GM18505 (cell line): Measurements from ENCODE around the gene VPS50.

Experiments
- ATAC-seq: cut with Tn5 transposase; IDR thresholded peaks from one replicate; pipeline ENCODE4 v1.9.1; 2021; ENCODE audit not compliant: unreplicated experiment
- POLR2A ChIP-seq: IDR thresholded peaks from 4 replicates; pipeline ENCODE4 v1.6.1; 2011; ENCODE audit warnings: borderline replicate concordance; ENCODE audit not compliant: insufficient read depth, insufficient read length; ENCODE audit errors: extremely low read depth

The VPS50 gene

DNA sequence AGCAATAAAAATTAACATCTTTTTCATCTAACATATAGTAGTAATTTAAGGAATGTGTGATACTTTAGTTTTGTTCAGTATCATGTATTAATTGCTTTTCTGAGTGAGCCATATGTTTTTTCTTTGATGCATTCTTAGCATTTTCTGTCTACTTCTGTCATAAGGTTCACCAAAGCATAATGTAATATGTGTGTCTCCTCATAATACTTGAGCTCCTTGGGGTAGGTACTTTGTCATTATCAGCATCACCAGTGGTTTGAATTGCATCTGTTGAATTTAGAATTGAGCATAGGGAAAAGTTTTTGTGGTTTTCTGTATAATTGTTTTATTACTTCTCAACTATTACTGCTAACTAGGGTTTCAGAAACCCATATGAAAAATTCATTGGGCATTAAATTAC is 26.5 kb downstream of the VPS50 start:
- TF ChIP-seq POLR2A: no peak
- no peak for ATAC-seq

DNA sequence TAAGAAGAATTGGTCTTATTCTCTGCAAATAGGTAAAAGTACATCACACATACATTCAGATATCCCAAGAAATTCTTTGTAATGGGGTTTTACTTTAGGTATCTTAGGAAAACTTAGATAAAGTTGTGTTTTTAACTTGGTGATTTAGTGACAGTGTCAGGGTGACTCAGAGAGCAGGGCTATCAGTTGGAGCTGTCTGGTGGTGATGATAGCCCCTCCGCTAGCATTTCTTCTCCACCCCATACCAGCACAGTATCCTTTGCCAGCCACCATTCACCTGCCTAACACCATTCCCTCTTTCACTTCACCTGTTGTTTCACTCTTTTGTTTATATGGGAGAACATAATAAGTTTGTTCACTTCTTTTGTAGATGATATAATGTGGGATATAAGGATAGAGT is 30.4 kb downstream of the VPS50 start:
- ATAC-seq: no peak
- no peak for TF ChIP-seq POLR2A

DNA sequence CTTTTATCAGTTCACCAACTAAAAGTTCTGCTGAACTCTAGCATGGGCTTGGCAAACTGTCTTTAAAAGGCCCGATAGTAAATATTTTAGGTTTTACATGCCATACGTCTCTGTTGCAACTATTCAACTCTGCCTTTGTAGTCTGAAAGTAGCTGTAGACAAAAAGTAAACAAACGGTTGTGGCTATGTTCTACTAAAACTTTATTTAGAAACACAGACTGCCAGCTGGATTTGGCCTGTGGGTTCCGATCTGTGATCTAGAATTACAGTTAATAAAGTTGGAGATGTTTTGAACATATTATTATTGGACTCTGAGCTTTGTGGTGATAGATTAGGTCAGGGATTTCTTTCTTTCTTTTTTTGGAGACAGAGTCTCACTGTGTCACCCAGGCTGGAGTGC is 33.1 kb downstream of the VPS50 start:
- no peak for TF ChIP-seq POLR2A
- no peak for ATAC-seq

DNA sequence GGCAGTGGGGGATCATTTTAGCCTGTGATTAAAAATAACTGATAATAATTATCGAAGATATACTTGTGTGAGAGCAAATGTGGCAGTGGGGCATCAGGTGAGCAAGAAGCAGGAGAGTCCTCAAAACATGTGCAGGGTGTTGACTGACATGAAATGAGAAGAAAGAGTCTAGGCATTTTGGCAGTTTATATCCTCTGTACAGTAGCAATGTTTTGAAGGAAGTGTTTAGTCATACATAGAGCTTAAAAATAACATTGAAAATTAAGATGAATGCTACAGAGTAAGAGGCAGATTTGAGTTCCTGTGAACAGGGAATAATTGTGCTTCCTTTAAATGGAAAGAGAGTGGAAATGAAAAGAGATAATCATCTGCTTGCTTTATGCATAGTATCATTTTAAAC is 47.4 kb downstream of the VPS50 start:
- TF ChIP-seq POLR2A: no peak
- ATAC-seq: no peak

DNA sequence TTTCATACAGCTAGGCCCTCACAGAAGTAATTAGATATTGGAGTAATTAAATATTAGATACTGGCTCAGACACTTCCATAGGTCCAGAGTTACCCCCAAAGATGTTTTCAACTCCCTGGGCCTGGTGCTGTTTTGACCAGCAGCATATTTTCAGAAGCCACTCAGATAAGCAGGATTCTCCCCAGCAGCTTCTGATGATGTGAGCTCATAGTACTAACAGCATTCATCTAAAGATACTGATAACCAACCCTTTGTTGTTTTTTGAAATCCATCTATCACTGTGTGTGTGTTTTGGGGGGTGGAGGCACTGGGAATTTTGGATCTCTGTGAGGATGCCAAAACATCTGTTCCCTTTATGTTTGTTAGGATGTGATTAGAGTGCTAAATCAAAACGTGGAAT is 52.7 kb downstream of the VPS50 start:
- ATAC-seq: no peak
- no peak for TF ChIP-seq POLR2A

DNA sequence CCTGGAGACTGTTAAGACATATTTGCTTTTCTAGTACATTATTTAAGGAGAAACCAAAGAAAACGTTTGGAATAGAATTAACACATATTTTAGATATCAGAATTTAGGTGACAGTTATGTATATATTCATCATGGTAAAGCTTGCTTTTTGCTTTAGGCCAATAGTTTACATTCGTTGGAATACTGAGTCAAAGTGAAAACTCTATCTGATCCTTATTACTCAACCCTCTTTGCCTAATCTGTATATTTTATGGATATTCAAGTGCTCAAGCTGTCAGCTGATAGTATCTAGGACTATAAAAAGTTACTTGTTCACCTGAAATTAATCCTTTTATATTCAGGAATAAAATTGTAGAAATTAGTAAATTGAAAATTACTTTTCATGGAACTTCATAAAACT is 61.1 kb downstream of the VPS50 start:
- no peak for ATAC-seq
- TF ChIP-seq POLR2A: no peak

DNA sequence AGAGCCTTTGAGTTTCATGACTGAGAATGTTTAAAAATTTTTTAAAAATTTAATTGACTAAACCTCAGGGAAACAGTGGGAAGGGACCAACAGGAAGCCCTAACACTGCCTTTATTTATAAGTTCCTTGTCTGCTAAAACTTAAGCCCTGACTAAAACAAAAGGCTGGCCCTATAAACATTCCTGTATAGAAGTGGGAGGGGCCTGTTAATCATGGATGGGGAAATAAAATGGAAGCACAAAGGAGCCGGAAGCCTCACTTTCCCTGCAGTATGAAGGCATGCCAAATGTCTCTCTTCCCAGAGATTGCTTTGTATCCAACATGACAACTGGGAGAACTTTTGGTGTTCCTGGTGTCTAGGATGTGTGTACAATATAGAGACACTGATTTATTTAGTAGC is 66.0 kb downstream of the VPS50 start:
- no peak for TF ChIP-seq POLR2A
- no peak for ATAC-seq

DNA sequence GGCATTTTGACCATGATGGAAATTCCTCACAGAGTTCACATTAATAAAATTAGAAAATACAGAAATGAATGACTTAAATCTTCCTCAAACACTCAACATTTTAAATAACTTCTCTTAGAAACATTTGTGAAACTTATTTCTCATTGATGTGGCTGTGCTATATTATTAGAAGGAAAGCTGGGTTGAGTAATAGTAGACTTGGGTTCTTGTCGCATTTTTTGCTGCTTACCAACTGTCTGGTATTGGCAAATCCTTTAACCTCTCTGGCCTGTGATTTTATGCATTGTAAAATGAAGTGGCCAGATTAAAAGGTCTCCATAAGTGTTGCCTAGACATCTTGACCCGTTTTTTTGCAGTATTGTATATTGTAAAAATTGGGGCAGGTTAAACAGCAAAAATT is 66.5 kb downstream of the VPS50 start:
- TF ChIP-seq POLR2A: no peak
- ATAC-seq: no peak

DNA sequence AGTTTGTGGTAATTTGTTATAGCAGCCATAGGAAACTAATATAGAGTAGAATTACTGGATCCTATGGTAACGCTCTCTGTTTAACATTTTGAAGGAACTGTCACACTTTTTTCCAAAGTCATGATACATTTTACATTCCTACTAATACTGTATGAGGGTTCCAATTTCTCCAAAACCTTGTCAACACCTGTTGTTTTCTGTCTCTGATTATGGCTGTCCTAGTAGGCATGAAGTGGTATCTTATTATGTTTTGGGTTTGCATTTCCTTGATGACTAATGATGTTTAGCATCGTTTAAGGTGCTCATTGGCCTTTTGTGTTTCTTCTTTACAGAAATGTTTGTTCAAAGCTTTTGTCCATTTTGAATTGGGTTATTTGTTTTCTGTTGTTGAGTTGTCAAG is 69.6 kb downstream of the VPS50 start:
- no peak for TF ChIP-seq POLR2A
- no peak for ATAC-seq

DNA sequence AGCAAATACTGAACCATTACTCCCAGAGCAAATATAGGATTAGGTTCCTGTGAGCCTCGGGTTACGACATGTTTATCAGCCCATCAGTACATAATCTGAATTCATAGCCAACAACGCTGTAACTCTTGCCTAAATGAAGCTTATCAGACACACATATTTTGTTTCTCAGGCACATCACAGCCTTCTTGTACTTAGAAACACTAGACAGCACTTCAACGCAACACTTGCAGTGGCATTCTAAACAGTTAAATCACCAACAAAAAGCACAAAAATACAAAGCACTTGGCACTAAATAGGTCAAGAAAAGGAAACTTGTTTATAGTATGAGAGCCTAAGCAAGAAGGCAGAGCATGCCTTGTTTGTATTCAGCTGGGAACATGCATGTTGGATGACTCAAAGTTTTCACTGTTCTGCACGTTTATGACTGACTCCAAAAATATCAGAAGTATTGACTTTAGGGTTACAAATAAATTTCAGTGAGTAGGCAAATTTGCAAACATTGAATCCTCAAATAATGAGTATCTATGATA is 75.0 kb downstream of the VPS50 start:
- no peak for ATAC-seq
- no peak for TF ChIP-seq POLR2A

DNA sequence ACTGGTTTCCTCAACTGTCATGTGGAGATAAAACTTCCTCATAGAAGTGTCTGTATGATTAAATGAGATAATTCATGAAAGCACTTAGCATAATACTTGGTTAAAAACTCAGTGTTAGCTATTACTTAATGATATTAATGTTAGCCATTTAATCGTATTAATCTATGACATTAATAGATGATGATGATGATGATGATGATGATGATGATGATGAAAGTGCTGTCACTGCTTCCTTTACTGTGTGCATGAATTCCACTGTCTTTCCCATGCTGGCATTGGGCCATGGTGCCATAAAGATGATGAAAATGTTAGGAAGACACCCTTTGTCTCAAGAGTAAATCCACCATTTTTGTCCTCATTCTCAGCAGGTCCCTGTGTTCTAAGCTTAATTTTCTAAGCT is 75.8 kb downstream of the VPS50 start:
- ATAC-seq: no peak
- no peak for TF ChIP-seq POLR2A

DNA sequence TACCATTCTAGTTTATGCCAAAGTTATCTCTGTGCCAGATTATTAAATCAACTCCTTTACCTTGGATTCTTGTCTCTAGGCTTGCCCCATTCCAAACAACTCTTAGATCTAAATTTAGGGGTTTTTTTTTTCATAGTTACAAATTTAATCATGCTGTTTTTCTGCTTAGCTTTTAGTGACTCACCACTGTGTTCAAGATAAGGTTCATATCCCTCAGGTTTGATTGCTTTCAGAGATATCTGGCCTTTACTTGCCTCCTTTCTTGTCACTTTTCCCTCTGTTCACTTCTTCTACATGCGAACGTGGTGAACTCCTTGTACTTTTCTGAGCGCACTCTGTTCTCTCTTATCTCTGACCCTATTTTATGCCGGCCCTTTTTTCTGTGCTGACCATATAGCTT is 78.2 kb downstream of the VPS50 start:
- no peak for ATAC-seq
- no peak for TF ChIP-seq POLR2A

DNA sequence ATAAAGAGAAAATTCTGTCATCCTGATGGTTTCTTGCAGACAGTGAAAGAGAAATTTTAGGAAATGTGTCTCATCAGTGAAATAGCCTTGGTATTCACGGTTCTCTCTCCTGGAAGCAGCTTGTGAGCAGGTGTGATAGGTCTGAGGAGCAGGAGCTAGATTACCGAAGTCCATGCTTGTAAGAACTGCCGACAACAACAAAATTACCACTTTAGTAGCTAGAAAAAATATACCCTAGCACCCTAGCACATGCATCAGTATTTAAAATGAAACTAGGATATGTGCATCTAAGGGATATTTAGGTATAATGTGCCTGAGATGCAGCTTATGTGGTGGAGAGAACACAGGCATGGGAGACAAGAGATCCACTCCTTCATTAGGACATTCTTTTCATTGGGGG is 82.3 kb downstream of the VPS50 start:
- ATAC-seq: no peak

DNA sequence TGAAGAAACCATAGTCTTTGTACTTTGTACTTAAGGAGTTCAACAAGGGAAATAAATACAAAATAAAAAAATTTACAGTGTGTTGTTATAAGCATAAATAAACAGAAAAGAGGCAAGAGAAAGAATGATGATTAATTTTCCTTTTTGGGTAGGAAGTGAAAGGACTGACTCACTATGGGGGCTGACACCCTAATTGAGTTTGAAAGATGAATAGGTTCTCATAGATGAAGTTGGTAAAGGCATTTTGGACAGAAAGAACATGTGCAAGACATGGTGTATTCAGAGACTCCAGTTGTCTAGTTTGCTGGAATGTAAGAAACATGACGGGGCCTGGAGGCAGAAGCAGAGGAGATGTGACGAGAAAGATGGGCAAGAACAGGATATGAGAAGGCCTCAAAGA is 83.7 kb downstream of the VPS50 start:
- ATAC-seq: no peak
- TF ChIP-seq POLR2A: no peak

More for the DNA sequence above, 82.3 kb downstream of the VPS50 start:
- no peak for TF ChIP-seq POLR2A

DNA sequence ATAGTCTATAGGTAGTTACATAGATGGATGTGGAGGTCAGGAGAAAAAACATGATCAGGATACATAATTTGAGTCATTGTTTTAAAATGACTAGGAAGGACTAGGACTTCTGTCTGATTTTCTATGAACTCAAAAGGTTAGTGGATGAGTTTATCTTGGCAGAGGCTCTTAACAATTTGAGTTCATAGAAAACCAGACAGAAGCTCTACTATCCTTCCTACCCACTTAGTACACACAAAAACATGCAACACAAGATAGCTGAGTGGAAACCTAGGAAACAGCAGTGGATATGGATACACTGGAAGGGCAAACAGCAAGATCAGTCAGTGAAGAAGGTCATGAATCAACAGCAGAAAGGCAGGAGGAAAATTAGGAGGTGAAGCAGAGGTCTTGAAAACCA is 84.6 kb downstream of the VPS50 start:
- TF ChIP-seq POLR2A: no peak
- no peak for ATAC-seq
